ENCODE results near the gene ISM1.

The ISM1 gene

DNA sequence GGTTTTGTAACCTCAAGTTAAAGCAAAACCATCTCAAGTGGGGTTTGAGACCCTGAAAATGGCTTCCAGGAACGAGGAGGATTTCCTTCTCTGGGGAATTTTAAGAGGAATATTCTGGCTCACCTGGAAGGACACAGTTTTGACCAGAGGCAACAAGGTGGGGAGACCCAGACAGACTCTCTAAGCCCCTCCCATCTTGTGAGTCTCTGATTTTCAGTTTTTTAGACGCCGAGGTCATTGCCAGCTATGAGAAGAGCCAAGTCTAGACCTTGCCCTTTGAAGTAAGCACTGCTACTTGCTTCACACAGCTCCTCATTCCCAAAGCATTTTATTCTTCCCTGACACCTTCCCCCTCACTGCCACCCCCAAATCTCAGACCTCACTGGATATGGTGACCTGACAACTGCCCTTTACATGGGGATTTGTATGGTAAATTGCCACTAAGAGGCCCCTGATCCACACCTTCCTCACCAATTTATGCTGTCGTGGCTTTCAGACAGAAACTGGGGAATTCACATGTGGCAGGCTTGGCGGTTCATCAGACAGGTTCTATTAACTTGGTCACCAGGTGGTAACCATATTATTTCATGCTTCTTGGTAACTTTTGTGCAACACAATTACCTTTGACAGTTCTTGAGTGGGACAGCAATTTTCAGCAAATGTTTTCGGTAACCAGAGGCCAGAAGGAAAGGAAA is 116.2 kb downstream of the ISM1 start:
- TF ChIP-seq EZH2phosphoT487 (IDR thresholded peaks at IDR 0.05; ENCODE audit: low read length) (no peak), EZH2 (optimal IDR thresholded peaks at IDR 0.05; ENCODE audit: low read depth, low read length) (no peak)
- TF ChIP-seq, protein P1, sequence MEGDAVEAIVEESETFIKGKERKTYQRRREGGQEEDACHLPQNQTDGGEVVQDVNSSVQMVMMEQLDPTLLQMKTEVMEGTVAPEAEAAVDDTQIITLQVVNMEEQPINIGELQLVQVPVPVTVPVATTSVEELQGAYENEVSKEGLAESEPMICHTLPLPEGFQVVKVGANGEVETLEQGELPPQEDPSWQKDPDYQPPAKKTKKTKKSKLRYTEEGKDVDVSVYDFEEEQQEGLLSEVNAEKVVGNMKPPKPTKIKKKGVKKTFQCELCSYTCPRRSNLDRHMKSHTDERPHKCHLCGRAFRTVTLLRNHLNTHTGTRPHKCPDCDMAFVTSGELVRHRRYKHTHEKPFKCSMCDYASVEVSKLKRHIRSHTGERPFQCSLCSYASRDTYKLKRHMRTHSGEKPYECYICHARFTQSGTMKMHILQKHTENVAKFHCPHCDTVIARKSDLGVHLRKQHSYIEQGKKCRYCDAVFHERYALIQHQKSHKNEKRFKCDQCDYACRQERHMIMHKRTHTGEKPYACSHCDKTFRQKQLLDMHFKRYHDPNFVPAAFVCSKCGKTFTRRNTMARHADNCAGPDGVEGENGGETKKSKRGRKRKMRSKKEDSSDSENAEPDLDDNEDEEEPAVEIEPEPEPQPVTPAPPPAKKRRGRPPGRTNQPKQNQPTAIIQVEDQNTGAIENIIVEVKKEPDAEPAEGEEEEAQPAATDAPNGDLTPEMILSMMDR (IDR thresholded peaks at IDR 0.05; ENCODE audit: low read length): no peak
- H3F3A ChIP-seq (ENCODE audit: insufficient read depth, low read length): no peaks in the 10 kb centered on the region
- no peaks in the 10 kb centered on the region for H3K4me1 ChIP-seq (ENCODE audit: low read length)
- no peak overlapping the region for H2AFZ ChIP-seq (ENCODE audit: low read length)
- no peak for DNase-seq
- no peaks in the 10 kb centered on the region for H3K36me3 ChIP-seq (replicated peaks; ENCODE audit: insufficient read depth, low read length)
- no peak overlapping the region for H3K9ac ChIP-seq (ENCODE audit: low read length)
- H3K4me2 ChIP-seq (ENCODE audit: low read depth, low read length): no peak overlapping the region
- H3K27ac ChIP-seq (ENCODE audit: low read length): no peak overlapping the region
- no peaks in the 10 kb centered on the region for H3K9me2 ChIP-seq (replicated peaks; ENCODE audit: insufficient read depth, low read length)
- no peaks in the 10 kb centered on the region for H4K20me1 ChIP-seq (ENCODE audit: insufficient read depth, low read length)
- H3K9me3 ChIP-seq (replicated peaks; ENCODE audit: insufficient read depth, low read length): no peaks in the 10 kb centered on the region
- no peaks in the 10 kb centered on the region for H3K79me2 ChIP-seq (ENCODE audit: low read length)
- no peak overlapping the region for H3K4me3 ChIP-seq (ENCODE audit: low read length)
- H3K27me3 ChIP-seq (replicated peaks; ENCODE audit: insufficient read depth, low read length): no peaks in the 10 kb centered on the region

DNA sequence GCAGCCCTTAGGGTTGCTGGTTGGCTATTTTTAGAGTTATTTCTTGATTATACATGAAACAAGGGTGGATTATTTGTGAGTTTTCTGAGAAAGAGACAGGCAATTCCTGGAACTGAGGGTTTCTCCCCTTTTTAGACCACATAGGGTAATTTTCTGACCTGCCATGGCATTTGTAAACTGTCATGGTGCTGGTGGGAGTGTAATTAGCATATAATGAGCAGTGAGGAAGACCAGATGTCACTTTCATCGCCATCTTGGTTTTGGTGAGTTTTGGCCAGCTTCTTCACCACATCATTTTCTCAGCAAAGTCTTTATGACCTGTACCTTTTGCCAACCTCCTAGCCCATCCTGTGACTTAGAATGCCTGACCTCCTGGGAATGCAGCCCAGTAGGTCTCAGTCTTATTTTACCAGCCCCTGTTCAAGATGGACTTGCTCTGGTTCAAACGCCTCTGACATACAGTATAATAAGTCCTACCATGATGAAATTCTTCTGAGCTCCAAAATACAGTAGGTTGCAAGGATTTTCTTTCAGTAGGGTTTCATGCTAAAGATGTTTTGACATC is 117.1 kb downstream of the ISM1 start:
- DNase-seq: no peak
- Histone ChIP-seq H3K9me2 (replicated peaks; ENCODE audit: insufficient read depth, low read length) (no peaks in the 10 kb centered on the region), H3K27me3 (replicated peaks; ENCODE audit: insufficient read depth, low read length) (no peaks in the 10 kb centered on the region), H3K27ac (ENCODE audit: low read length) (no peak overlapping the region), H3K4me2 (ENCODE audit: low read depth, low read length) (no peak overlapping the region), H3K4me3 (ENCODE audit: low read length) (no peak overlapping the region), H3K36me3 (replicated peaks; ENCODE audit: insufficient read depth, low read length) (no peaks in the 10 kb centered on the region), H3K9me3 (replicated peaks; ENCODE audit: insufficient read depth, low read length) (no peaks in the 10 kb centered on the region), H2AFZ (ENCODE audit: low read length) (no peak overlapping the region), H3K79me2 (ENCODE audit: low read length) (no peaks in the 10 kb centered on the region), H3K4me1 (ENCODE audit: low read length) (no peaks in the 10 kb centered on the region), H3K9ac (ENCODE audit: low read length) (no peak overlapping the region), H4K20me1 (ENCODE audit: insufficient read depth, low read length) (no peaks in the 10 kb centered on the region), H3F3A (ENCODE audit: insufficient read depth, low read length) (no peaks in the 10 kb centered on the region)
- no peak for TF ChIP-seq EZH2 (optimal IDR thresholded peaks at IDR 0.05; ENCODE audit: low read depth, low read length)
- TF ChIP-seq, protein P1 (IDR thresholded peaks at IDR 0.05; ENCODE audit: low read length): no peak
- no peak for TF ChIP-seq EZH2phosphoT487 (IDR thresholded peaks at IDR 0.05; ENCODE audit: low read length)

DNA sequence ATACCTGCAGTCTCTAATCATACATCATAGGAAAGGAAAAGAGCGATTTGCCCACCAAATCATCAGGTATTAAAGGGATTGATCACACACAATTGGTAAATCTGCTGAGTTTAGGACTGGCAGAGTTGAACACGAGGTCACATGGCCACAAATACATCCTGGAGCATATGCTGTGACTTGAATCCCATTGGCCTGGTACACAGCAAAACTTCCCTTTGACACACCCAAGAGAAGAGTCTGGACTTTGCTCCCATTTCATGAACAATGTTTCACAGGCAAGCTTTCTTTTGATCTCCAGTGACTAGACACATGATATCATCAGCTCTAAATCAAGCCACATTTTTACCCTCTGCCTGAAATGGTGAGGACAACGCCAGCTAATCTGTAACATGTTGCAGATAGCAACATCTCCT is 117.9 kb downstream of the ISM1 start:
- no peak overlapping the region for H3K4me3 ChIP-seq (ENCODE audit: low read length)
- H4K20me1 ChIP-seq (ENCODE audit: insufficient read depth, low read length): no peaks in the 10 kb centered on the region
- H3K4me2 ChIP-seq (ENCODE audit: low read depth, low read length): no peak overlapping the region
- H3F3A ChIP-seq (ENCODE audit: insufficient read depth, low read length): no peaks in the 10 kb centered on the region
- H3K79me2 ChIP-seq (ENCODE audit: low read length): no peaks in the 10 kb centered on the region
- TF ChIP-seq, protein P1 (IDR thresholded peaks at IDR 0.05; ENCODE audit: low read length): no peak
- TF ChIP-seq EZH2 (optimal IDR thresholded peaks at IDR 0.05; ENCODE audit: low read depth, low read length) (no peak), EZH2phosphoT487 (IDR thresholded peaks at IDR 0.05; ENCODE audit: low read length) (no peak)
- H2AFZ ChIP-seq (ENCODE audit: low read length): no peak overlapping the region
- H3K9me3 ChIP-seq (replicated peaks; ENCODE audit: insufficient read depth, low read length): no peaks in the 10 kb centered on the region
- no peaks in the 10 kb centered on the region for H3K27me3 ChIP-seq (replicated peaks; ENCODE audit: insufficient read depth, low read length)
- DNase-seq: no peak
- H3K4me1 ChIP-seq (ENCODE audit: low read length): no peaks in the 10 kb centered on the region
- no peak overlapping the region for H3K9ac ChIP-seq (ENCODE audit: low read length)
- H3K27ac ChIP-seq (ENCODE audit: low read length): no peak overlapping the region
- H3K9me2 ChIP-seq (replicated peaks; ENCODE audit: insufficient read depth, low read length): no peaks in the 10 kb centered on the region
- H3K36me3 ChIP-seq (replicated peaks; ENCODE audit: insufficient read depth, low read length): no peaks in the 10 kb centered on the region

Measured in MM.1S (cell line).